ENCODE data around the gene HPS3.

DNA sequence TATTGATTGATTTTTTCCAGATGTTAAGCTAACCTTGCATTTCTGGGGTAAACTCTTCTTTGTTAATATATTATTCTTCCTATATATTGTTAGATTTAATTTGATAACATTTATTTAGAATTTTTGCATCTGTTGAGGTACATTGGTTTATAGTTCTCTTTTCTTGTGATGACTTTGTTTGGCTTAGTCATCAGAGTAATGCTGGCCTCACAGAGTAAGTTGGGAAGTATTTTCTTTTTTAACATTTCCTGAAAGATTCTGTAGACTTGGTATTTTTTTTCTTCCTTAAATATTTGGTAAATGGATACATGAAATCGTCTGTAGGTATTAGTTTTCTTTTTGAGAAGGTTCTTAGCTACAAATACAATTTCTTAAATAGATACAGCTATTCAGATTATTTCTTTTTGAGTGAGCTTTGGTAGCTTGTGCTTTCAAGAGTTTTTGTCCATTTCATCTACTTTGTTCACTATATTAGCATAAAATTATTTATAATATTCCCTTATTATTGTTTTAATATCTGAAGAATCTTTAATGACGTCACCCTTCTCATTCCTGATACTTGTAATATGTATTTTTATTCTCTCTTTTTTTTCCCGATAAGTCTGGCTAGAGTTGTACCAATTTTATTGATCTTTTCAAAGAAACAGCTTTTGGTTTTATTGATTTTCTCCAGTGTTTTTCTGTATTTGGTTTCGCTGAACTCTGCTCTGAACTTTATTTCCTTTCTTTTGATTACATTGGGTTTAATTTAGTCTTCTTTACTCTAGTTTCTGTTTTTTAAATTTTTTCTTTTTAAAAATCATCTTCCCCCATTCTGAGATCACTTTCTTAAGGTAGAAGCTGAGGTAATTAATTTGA lies 6.5 kb upstream of the HPS3 start:
- TF ChIP-seq, protein P1, sequence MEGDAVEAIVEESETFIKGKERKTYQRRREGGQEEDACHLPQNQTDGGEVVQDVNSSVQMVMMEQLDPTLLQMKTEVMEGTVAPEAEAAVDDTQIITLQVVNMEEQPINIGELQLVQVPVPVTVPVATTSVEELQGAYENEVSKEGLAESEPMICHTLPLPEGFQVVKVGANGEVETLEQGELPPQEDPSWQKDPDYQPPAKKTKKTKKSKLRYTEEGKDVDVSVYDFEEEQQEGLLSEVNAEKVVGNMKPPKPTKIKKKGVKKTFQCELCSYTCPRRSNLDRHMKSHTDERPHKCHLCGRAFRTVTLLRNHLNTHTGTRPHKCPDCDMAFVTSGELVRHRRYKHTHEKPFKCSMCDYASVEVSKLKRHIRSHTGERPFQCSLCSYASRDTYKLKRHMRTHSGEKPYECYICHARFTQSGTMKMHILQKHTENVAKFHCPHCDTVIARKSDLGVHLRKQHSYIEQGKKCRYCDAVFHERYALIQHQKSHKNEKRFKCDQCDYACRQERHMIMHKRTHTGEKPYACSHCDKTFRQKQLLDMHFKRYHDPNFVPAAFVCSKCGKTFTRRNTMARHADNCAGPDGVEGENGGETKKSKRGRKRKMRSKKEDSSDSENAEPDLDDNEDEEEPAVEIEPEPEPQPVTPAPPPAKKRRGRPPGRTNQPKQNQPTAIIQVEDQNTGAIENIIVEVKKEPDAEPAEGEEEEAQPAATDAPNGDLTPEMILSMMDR (IDR thresholded peaks at IDR 0.05; ENCODE audit: low read depth, low read length) = no peak
- no peak for TF ChIP-seq POLR2A (IDR thresholded peaks at IDR 0.05; ENCODE audit: extremely low read depth, insufficient read length)
- TF ChIP-seq, protein P2, sequence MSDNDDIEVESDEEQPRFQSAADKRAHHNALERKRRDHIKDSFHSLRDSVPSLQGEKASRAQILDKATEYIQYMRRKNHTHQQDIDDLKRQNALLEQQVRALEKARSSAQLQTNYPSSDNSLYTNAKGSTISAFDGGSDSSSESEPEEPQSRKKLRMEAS (IDR thresholded peaks at IDR 0.05; ENCODE audit: low read depth, low read length) = no peak
- TF ChIP-seq MYC (IDR thresholded peaks at IDR 0.05; ENCODE audit: low read depth, low read length) = no peak
